ENCODE results near the gene SEMA5A. TPM values are rescaled to one million over a fixed set of nuclear protein-coding genes. Genes with fewer than 3 reads are reported as not detected.

SEMA5A gene
- total RNA-seq, 1 donor from 2014 or later: 1.6 TPM

- Histone ChIP-seq H3K36me3 (ENCODE audit: control insufficient read depth, insufficient read depth, low read length) (no peaks in the 10 kb centered on the region), H3K27me3 (ENCODE audit: control insufficient read depth, insufficient read depth, low read length) (no peaks in the 10 kb centered on the region), H3K4me3 (ENCODE audit: low read depth, low read length) (no peak overlapping the region)
- FAIRE-seq (no peak), DNase-seq (ENCODE audit: low read depth) (peak; percentile 85)
- TF ChIP-seq CTCF (IDR thresholded peaks at IDR 0.05; ENCODE audit: insufficient read depth, low read length, severe bottlenecking): no peak
Measured at GRCh38 chr5:9440517-9440916, 105.4 kb downstream of the SEMA5A start.

DNA sequence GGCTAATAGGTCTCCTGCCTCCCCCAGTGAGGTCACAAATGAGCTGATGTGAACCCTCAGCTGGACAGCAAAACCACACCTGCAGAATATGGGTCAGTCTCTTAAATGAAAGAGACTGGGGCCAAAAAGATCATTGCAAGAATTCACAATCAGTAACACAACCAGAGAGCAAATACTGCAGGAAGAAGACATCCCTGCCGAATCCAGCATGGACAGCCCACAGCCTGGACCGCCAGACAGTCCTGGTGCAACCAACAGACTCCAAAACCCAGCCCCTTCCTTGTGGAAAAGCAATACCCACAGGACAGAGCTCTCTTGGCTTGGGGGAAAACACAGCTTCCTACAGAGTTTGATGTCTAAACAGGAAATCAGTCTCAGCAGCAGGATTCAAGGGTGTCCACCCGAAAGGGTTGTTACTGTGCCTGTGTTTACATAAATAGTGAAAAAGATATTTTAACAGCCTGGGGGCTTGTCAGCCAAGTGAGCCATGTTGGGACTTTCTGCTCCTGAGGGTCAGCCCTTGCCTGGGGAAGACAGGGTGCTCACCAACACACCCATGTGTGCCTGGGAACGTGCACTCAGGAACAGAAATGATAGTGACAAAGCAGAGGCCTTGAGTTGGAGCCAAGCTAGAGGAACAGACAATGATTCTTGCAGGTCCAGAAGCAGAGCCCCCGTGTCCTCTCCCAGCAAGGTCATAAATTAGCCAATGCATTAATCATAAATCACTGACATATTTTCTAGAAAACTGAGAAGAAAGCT lies 106.2 kb downstream of the SEMA5A start:
- no peak for TF ChIP-seq CTCF (IDR thresholded peaks at IDR 0.05; ENCODE audit: insufficient read depth, low read length, severe bottlenecking)
- DNase-seq (ENCODE audit: low read depth) (no peak), FAIRE-seq (peak; percentile 32)
- no peak overlapping the region for H3K4me3 ChIP-seq (ENCODE audit: low read depth, low read length)
- no peaks in the 10 kb centered on the region for H3K36me3 ChIP-seq (ENCODE audit: control insufficient read depth, insufficient read depth, low read length)
- no peaks in the 10 kb centered on the region for H3K27me3 ChIP-seq (ENCODE audit: control insufficient read depth, insufficient read depth, low read length)

- TF ChIP-seq CTCF (IDR thresholded peaks at IDR 0.05; ENCODE audit: insufficient read depth, low read length, severe bottlenecking): no peak
- FAIRE-seq (no peak), DNase-seq (ENCODE audit: low read depth) (no peak)
- Histone ChIP-seq H3K4me3 (ENCODE audit: low read depth, low read length) (no peak overlapping the region), H3K36me3 (ENCODE audit: control insufficient read depth, insufficient read depth, low read length) (no peaks in the 10 kb centered on the region), H3K27me3 (ENCODE audit: control insufficient read depth, insufficient read depth, low read length) (no peaks in the 10 kb centered on the region)
Measured at GRCh38 chr5:9438596-9439354, 107.1 kb downstream of the SEMA5A start.

- Histone ChIP-seq H3K27me3 (ENCODE audit: control insufficient read depth, insufficient read depth, low read length) (no peaks in the 10 kb centered on the region), H3K4me3 (ENCODE audit: low read depth, low read length) (no peak overlapping the region), H3K36me3 (ENCODE audit: control insufficient read depth, insufficient read depth, low read length) (no peaks in the 10 kb centered on the region)
- FAIRE-seq (no peak), DNase-seq (ENCODE audit: low read depth) (peak; percentile 75)
- TF ChIP-seq CTCF (IDR thresholded peaks at IDR 0.05; ENCODE audit: insufficient read depth, low read length, severe bottlenecking): no peak
Measured at GRCh38 chr5:9437741-9438240, 108.1 kb downstream of the SEMA5A start.

GRCh38 chr5:9431496-9432258 lies 114.2 kb downstream of the SEMA5A start:
- Histone ChIP-seq H3K36me3 (ENCODE audit: control insufficient read depth, insufficient read depth, low read length) (no peaks in the 10 kb centered on the region), H3K27me3 (ENCODE audit: control insufficient read depth, insufficient read depth, low read length) (no peaks in the 10 kb centered on the region), H3K4me3 (ENCODE audit: low read depth, low read length) (no peak overlapping the region)
- FAIRE-seq (no peak), DNase-seq (ENCODE audit: low read depth) (no peak)
- no peak for TF ChIP-seq CTCF (IDR thresholded peaks at IDR 0.05; ENCODE audit: insufficient read depth, low read length, severe bottlenecking)

All from bronchial epithelial cell (primary cell).